GM10266 (cell line): Measurements from ENCODE around the gene ARG2.
"Not testable (repeated sequence)": the region's sequence is repeated elsewhere in the genome, so short reads cannot be mapped to it uniquely, and the experiment has no call there.

Experiments
- DNase-seq: peaks from one replicate; pipeline ENCODE4 v3.0.0; 2012; ENCODE audit errors: extremely low spot score
- TF ChIP-seq, protein P1 (sequence below): IDR thresholded peaks from 2 replicates; pipeline ENCODE4 v1.5.1; 2012; ENCODE audit warnings: mild to moderate bottlenecking, low read depth; ENCODE audit not compliant: control insufficient read depth, insufficient read depth; ENCODE audit errors: missing control alignments

The ARG2 gene

DNA sequence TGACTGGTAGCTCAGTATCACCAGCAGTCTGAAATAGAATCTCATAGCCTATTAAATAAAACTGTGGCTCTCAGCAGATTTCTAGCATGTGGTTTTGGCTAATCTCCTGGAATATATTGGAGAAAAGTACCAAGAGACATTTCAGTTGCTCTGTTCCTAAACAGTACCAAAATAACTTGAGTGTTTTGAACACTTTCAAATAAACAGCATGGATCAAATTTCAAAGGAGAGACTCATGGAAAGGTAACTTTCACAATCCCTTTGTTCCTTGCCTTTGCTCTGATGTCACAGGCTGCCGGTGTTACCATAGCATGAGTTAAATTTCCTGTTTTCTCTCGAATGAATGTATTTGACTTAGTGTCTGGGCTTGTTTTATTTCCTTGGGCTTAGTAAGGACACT, 3.4 kb downstream of the ARG2 start:
- no peak for DNase-seq
- TF ChIP-seq, protein P1, sequence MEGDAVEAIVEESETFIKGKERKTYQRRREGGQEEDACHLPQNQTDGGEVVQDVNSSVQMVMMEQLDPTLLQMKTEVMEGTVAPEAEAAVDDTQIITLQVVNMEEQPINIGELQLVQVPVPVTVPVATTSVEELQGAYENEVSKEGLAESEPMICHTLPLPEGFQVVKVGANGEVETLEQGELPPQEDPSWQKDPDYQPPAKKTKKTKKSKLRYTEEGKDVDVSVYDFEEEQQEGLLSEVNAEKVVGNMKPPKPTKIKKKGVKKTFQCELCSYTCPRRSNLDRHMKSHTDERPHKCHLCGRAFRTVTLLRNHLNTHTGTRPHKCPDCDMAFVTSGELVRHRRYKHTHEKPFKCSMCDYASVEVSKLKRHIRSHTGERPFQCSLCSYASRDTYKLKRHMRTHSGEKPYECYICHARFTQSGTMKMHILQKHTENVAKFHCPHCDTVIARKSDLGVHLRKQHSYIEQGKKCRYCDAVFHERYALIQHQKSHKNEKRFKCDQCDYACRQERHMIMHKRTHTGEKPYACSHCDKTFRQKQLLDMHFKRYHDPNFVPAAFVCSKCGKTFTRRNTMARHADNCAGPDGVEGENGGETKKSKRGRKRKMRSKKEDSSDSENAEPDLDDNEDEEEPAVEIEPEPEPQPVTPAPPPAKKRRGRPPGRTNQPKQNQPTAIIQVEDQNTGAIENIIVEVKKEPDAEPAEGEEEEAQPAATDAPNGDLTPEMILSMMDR: no peak

DNA sequence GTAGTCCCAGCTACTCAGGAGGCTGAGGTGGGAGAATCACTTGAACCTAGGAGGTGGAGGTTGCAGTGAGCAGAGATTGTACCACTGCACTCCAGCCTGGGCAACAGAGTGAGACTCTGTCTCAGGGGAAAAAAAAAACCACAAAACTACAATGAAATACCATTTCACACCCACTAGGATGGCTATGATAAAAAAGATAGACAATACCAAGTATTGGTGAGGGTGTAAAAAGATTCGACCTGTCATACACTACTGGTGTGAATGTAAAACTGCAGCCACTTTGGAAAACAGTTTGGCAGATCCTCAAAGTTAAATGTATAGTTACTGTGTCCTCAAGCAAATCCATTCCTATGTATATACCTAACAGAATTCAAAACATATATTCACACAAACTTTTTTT, 6.4 kb downstream of the ARG2 start:
- DNase-seq: not testable (repeated sequence)

- TF ChIP-seq, protein P1: no peak
- DNase-seq: no peak
Observed at GRCh38 chr14:67627519-67627918, 7.8 kb downstream of the ARG2 start.

DNA sequence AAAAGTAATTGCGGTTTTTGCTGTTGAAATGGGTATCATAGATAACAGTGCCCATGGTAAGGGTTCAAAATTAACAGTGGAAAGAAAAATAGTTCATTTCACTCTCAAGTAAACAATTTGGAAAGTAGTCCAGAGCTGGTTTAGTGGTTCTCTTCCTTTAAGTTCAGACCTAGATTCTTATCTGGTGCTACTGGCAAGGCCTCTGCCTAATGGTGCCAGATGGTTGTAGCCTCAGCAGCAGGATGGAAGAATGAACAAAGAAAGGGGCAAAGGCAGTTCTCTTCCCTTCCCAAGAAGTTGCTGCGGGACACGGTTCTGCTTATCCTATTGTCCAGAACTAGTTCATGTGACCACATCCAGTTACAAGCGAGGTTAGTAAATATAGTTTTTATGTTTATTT, 10.5 kb downstream of the ARG2 start:
- TF ChIP-seq, protein P1: no peak
- no peak for DNase-seq

DNA sequence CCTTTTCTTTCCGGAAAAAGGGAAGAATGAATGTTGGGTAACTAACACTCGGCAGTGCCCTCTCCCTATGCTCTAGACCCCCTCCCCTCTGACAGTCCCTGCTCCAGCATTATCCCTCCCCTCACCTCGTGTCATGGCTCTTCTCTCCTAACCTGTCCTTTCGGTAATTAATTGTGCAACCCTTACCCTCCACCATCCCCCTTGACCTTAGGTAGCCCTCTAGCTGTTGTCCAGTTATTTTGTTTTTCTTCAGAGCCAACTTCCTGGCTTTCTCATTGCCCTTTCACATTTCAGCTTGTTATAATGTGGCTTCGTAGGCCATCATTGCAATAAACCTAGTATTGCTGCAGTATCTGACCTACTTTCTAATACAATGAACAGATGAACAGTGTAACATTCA, 11.2 kb downstream of the ARG2 start:
- DNase-seq: no peak
- TF ChIP-seq, protein P1: no peak

DNA sequence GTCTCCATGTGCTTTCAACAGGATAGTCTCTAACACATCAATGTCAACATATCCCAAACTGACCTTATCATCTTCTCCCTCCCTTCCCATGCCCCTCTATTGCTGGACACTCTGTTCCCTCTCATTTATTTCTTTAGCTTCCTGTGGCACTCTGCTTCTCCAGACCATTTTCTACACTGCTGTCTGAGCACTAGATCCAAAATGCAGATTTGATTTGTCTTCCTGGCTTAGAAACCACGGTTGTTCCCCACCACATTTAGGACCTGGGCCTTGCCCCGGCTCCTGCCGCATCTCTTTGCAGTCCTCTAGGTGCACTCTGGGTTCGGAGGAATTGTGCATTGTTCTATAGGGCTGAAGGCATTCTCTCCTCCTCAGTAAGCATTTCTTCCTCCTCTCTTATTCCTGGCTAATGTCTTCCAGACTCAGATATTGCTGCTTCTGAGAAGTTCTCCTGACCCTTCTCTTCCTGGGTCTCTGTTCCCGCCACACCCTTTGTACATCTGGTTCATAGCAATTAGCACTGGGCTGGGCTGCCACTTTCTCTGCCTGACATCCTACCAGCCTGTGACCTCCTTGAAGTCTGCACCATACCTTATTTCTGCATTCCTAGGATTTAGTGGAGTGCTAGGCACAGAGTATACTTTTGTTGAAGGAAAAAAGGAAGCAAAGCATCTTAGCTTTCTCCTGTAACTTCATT, 13.9 kb downstream of the ARG2 start:
- no peak for DNase-seq
- TF ChIP-seq, protein P1: no peak

- TF ChIP-seq, protein P1: no peak
- DNase-seq: peak; percentile 14
Observed at GRCh38 chr14:67636361-67636919, 16.7 kb downstream of the ARG2 start.
